GM18507 (cell line): ENCODE data around the gene TBCD.
"Not testable (repeated sequence)": the region's sequence is repeated elsewhere in the genome, so short reads cannot be mapped to it uniquely, and the experiment has no call there.

Experiments
- DNase-seq: peaks from one replicate; pipeline ENCODE4 v3.0.0; 2011; ENCODE audit warnings: low read depth; ENCODE audit not compliant: insufficient read length; ENCODE audit errors: extremely low spot score
- FAIRE-seq: peaks from 2 replicates; lab custom pipeline; 2011; peaks lifted over from hg19 to GRCh38; lab: Jason Lieb, UNC

Gene TBCD

DNA sequence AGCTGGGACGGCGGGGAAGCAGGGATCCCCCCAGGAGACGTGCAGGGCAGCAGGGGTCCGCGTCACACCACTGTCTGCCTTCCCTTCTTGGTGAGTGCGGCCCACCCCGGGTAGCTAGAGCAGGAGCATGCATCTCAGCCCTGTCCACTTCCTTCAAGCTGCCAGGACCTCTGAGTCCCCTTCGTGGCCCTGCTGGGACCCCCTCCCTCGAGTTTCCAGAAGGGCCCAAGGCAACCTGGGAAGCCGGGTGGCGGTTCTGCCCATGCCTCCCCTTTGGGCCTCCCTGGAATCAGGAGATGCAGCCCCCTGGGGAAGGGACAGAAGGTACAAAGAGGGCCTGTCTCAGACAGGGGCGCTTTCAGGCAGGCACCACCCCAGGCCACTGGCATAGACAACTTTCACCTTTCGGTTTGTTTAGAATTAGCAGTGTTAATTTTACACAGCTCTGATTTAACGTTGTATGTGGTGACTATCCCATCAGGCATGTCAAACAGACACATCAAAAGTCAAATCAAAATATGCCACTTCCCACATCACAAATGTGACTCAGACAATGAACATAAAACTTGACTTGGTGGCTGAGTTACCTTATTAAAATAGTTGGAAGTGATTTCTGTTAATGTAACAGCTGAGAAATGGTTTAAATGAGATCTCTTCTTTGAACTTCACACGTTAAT is 233.0 kb downstream of the TBCD start:
- FAIRE-seq (no peak), DNase-seq (no peak)

DNA sequence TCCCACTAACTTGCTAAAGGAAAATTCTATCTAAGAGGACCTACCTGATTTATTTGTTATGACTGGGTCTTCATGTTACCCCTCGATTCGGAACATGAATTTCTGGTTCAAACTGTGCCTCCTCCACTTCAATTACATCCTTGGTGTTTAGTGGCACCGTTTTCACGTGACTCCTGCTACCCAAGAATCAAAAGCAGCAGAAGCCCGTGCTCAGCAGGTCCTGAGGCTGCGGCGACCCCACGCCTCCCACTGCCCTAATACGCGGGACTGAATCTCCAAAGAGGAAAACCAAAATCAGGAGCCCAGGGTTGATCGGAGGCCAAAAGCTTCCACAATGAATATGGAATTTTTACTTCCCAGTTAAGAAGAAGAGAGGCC is 233.6 kb downstream of the TBCD start:
- no peak for DNase-seq
- no peak for FAIRE-seq

DNA sequence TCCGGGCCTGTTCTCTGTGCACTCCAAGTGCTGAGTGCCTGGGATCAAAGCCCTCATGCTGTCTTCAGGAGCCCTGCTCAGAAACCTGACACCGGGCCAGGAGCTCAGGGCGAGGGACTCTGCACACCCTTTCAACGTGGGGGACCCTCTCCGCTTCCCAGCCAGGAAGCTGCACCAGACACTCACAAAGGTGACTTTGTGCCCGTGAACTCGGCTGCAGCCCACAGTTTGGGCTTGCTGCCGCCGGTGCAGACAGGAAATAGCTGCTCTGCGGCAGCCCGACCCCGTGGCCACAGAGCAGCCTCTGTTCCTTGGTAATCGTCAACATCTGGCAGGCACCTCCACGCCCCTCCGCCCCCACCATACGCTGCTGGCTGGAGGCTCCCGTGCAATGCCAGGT is 234.1 kb downstream of the TBCD start:
- DNase-seq (no peak), FAIRE-seq (no peak)

DNA sequence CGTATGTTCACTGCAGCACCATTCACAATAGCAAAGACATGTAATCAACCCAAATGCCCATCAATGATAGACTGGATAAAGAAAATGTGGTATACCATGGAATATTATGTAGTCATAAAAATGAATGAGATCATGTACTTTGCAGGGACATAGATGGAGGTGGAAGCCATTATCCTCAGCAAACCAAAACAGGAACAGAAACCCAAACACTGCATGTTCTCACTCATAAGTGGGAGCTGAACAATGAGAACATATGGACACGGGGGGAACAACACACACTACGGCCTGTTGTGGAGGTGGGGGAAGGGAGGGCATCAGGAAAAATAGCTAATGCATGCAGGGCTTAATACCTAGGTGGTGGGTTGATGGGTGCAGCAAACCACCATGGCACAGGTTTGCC is 237.2 kb downstream of the TBCD start:
- DNase-seq, FAIRE-seq: not testable (repeated sequence)

DNA sequence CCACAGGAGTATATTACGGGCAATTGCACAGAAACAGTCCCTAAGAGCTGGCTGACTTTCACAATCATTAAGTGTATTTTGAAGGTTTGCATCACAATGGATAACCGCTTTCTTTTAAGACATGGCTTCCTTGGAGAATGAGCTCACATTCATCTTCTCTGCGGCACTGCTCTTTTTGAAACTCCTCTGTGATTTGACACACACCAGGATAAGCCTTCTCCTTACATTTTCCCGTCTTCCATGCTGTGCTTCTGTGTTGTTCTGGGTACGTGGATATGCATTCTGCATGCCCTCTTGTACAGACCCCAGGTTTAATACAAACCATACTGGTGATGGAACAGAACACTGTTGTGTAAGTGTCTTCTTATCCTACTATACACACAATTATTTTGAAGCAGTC is 238.0 kb downstream of the TBCD start:
- DNase-seq (no peak), FAIRE-seq (no peak)

DNA sequence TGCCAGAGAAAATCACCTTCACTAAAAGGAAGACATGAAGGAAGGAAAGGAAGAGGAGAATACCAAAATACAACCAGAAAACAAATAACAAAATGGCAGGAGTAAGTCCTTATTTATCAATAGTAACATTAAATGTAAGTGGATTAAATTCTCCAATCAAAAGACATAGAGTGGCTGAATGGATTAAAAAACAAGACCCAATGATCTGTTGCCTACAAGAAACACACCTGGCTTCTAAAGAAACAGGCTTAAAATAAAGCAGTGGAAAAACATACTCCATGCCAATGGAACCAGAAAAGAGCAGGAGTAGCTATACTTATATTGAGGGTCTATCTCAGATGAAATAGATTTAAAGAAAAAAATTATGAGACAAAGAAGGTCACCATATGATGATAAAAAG is 241.1 kb downstream of the TBCD start:
- DNase-seq (no peak), FAIRE-seq (no peak)
